PC-9 (cell line): ENCODE results near the gene SIT1.

Experiments used
- EZH2 ChIP-seq: fragments of 200-600 bp; sonication (generic); IDR thresholded peaks from 2 replicates; pipeline ENCODE4 v1.8.0; 2017; ENCODE audit warnings: antibody characterized with exemption, low read depth
- TF ChIP-seq, protein P1 (sequence below): fragments of 200-600 bp; sonication (generic); conservative IDR thresholded peaks from 2 replicates; pipeline ENCODE4 v1.6.1; 2017; ENCODE audit warnings: mixed run types, antibody characterized with exemption, mild to moderate bottlenecking, moderate library complexity

DNA sequence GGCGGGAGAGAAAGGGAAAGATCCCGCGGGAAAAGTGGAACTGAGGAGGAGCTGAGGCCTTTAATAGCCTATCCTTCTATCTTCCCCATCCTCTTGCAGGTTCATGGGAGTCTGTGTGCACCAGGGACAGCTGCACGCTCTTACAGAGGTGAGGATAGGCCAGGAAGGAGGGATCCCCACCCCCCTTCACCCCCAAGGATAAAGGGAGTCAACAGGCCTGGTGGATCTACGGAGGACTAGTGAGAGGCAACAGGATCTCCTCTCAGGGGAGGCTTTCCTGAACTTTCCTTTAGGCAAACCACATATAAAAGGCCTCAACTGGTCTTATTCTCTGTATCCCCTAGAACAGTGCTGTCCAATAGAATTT, 44.6 kb downstream of the SIT1 start:
- TF ChIP-seq, protein P1, sequence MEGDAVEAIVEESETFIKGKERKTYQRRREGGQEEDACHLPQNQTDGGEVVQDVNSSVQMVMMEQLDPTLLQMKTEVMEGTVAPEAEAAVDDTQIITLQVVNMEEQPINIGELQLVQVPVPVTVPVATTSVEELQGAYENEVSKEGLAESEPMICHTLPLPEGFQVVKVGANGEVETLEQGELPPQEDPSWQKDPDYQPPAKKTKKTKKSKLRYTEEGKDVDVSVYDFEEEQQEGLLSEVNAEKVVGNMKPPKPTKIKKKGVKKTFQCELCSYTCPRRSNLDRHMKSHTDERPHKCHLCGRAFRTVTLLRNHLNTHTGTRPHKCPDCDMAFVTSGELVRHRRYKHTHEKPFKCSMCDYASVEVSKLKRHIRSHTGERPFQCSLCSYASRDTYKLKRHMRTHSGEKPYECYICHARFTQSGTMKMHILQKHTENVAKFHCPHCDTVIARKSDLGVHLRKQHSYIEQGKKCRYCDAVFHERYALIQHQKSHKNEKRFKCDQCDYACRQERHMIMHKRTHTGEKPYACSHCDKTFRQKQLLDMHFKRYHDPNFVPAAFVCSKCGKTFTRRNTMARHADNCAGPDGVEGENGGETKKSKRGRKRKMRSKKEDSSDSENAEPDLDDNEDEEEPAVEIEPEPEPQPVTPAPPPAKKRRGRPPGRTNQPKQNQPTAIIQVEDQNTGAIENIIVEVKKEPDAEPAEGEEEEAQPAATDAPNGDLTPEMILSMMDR: no peak
- TF ChIP-seq EZH2: no peak
